SK-N-SH (cell line): ENCODE results near the gene PRAME. TPM values are rescaled to one million over a fixed set of nuclear protein-coding genes. Genes with fewer than 3 reads are reported as not detected.

Experiments
- CTCF ChIA-PET: fragments of 300-600, 350-600 bp; formaldehyde crosslinking; extraction: SDS; loops from one replicate; lab custom pipeline; 2021; lab: Yijun Ruan, JAX
- POLR2A ChIA-PET: fragments of 350-600 bp; sonication (Branson Sonifier 250); formaldehyde crosslinking; extraction: SDS; loops from one replicate; lab custom pipeline; 2020; ENCODE audit warnings: antibody characterized with exemption, inconsistent platforms; lab: Yijun Ruan, JAX
- DNase-seq: peaks from one replicate; pipeline ENCODE4 v3.0.0; 2012
- H2AFZ ChIP-seq: fragments of 200-600 bp; sonication (generic); 2 replicates; pipeline ENCODE4 v1.8.1; 2016; ENCODE audit warnings: antibody characterized with exemption, mild to moderate bottlenecking, low read depth
- H3F3A ChIP-seq: fragments of 200-600 bp; sonication (generic); replicated peaks from 2 replicates; pipeline ENCODE3; 2016; ENCODE audit warnings: antibody characterized with exemption, mild to moderate bottlenecking; ENCODE audit not compliant: insufficient read depth
- H3K27ac ChIP-seq, 2 experiments: fragments of 200-500 bp in 1 of 2; fragments of 200-600 bp in 1 of 2; sonication (Bioruptor generic) in 1 of 2; sonication (generic), shearing (Covaris generic) in 1 of 2; 2 replicates each; pipeline versions ENCODE4 v1.5.1 to v1.6.1; 2014 to 2016; ENCODE audit warnings: low read depth in 2 of 2, inconsistent platforms in 1 of 2, low read length in 1 of 2, mild to moderate bottlenecking in 1 of 2, mixed read lengths in 1 of 2
- H3K27me3 ChIP-seq: fragments of 200-600 bp; sonication (generic), shearing (Covaris generic); 2 replicates; pipeline ENCODE4 v1.6.1; 2016; ENCODE audit warnings: mixed run types; ENCODE audit not compliant: insufficient read depth
- H3K36me3 ChIP-seq, 2 experiments: fragments of 200-500 bp in 1 of 2; fragments of 200-600 bp in 1 of 2; sonication (Bioruptor generic) in 1 of 2; sonication (generic) in 1 of 2; replicated peaks in 1 of 2; 2 replicates each; pipeline versions ENCODE3 to v1.5.1; 2014 to 2016; ENCODE audit warnings: low read length in 1 of 2, mild to moderate bottlenecking in 1 of 2; ENCODE audit not compliant: insufficient read depth in 2 of 2, control insufficient read depth in 1 of 2
- H3K4me1 ChIP-seq, 2 experiments: fragments of 200-500 bp in 1 of 2; fragments of 200-600 bp in 1 of 2; sonication (Bioruptor generic) in 1 of 2; sonication (generic), shearing (Covaris generic) in 1 of 2; 2 replicates each; pipeline versions ENCODE4 v1.5.1 to v1.6.1; 2014 to 2016; ENCODE audit warnings: low read depth in 1 of 2, low read length in 1 of 2, mixed run types in 1 of 2; ENCODE audit not compliant: insufficient read depth in 2 of 2, control insufficient read depth in 1 of 2
- H3K4me2 ChIP-seq: fragments of 200-600 bp; sonication (generic), shearing (Covaris generic); 2 replicates; pipeline ENCODE4 v1.6.1; 2017; ENCODE audit warnings: mixed run types
- H3K4me3 ChIP-seq, 2 experiments: fragments of 200-500 bp in 1 of 2; fragments of 200-600 bp in 1 of 2; sonication (Bioruptor generic) in 1 of 2; sonication (generic), shearing (Covaris generic) in 1 of 2; 2 replicates each; pipeline versions ENCODE4 v1.5.1 to v1.8.1; 2014 to 2016; ENCODE audit warnings: low read depth in 2 of 2, inconsistent platforms in 1 of 2, low read length in 1 of 2, mild to moderate bottlenecking in 1 of 2, mixed read lengths in 1 of 2, moderate library complexity in 1 of 2
- H3K79me2 ChIP-seq: fragments of 200-600 bp; sonication (generic); 2 replicates; pipeline ENCODE4 v1.8.1; 2017; ENCODE audit warnings: mild to moderate bottlenecking; ENCODE audit not compliant: insufficient read depth
- H3K9ac ChIP-seq: fragments of 200-600 bp; sonication (generic); 2 replicates; pipeline ENCODE4 v1.6.1; 2017; ENCODE audit warnings: mixed run types
- H3K9me2 ChIP-seq: fragments of 200-600 bp; sonication (generic); 2 replicates; pipeline ENCODE4 v1.6.1; 2017; ENCODE audit warnings: mixed run types
- H3K9me3 ChIP-seq: fragments of 200-600 bp; sonication (generic); 2 replicates; pipeline ENCODE4 v1.6.1; 2017; ENCODE audit warnings: mixed run types, mild to moderate bottlenecking, moderate library complexity
- H4K20me1 ChIP-seq: fragments of 200-600 bp; sonication (generic); 2 replicates; pipeline ENCODE4 v1.6.1; 2017; ENCODE audit warnings: mild to moderate bottlenecking, mixed run types; ENCODE audit not compliant: insufficient read depth
- CHD2 ChIP-seq: fragments of 150-350 bp; IDR thresholded peaks from 2 replicates; pipeline ENCODE4 v1.6.1; 2018; ENCODE audit warnings: low read length; ENCODE audit not compliant: partially characterized antibody
- CTCF ChIP-seq: fragments of 200-600 bp; sonication (generic); IDR thresholded peaks from 2 replicates; pipeline ENCODE4 v1.6.1; 2017; ENCODE audit warnings: antibody characterized with exemption, mild to moderate bottlenecking, moderate library complexity
- ELF1 ChIP-seq: IDR thresholded peaks from 2 replicates; pipeline ENCODE4 v1.4.0; 2012
- EZH2phosphoT487 ChIP-seq: fragments of 200-600 bp; sonication (generic); IDR thresholded peaks from 2 replicates; pipeline ENCODE4 v1.6.1; 2017; ENCODE audit warnings: low read depth, mixed run types, mild to moderate bottlenecking, antibody characterized with exemption, moderate library complexity, borderline replicate concordance
- FOSL2 ChIP-seq: IDR thresholded peaks from 2 replicates; pipeline ENCODE4 v1.4.0; 2012; ENCODE audit warnings: low read depth, mild to moderate bottlenecking, moderate library complexity, borderline replicate concordance
- FOXJ3 ChIP-seq: sonication (generic); formaldehyde crosslinking; IDR thresholded peaks from 2 replicates; pipeline ENCODE4 v1.5.1; 2020; ENCODE audit warnings: mild to moderate bottlenecking, missing genetic modification reagents
- FOXM1 ChIP-seq: IDR thresholded peaks from 2 replicates; pipeline ENCODE4 v1.4.0; 2012; ENCODE audit warnings: low read depth, mild to moderate bottlenecking
- GABPA ChIP-seq: IDR thresholded peaks from 2 replicates; pipeline ENCODE4 v1.4.0; 2012; ENCODE audit warnings: low read depth, mild to moderate bottlenecking
- GATA2 ChIP-seq: sonication (generic); formaldehyde crosslinking; IDR thresholded peaks from 2 replicates; pipeline ENCODE4 v1.5.0; 2020; ENCODE audit warnings: mild to moderate bottlenecking, missing genetic modification reagents
- IRF3 ChIP-seq: fragments of 150-350 bp; IDR thresholded peaks from 2 replicates; pipeline ENCODE4 v1.6.1; 2016; ENCODE audit warnings: mild to moderate bottlenecking, low read depth, low read length
- MAX ChIP-seq: IDR thresholded peaks from 2 replicates; pipeline ENCODE4 v1.4.0; 2012; ENCODE audit warnings: low read depth
- MXI1 ChIP-seq: IDR thresholded peaks from 2 replicates; pipeline ENCODE4 v1.6.1; 2012; ENCODE audit warnings: mild to moderate bottlenecking, low read depth, low read length, improper control_type of control experiment
- NRF1 ChIP-seq: IDR thresholded peaks from 2 replicates; pipeline ENCODE4 v1.6.1; 2012; ENCODE audit warnings: low read depth, mild to moderate bottlenecking, low read length
- PBX3 ChIP-seq: IDR thresholded peaks from 2 replicates; pipeline ENCODE4; 2012
- RAD21 ChIP-seq: IDR thresholded peaks from 2 replicates; pipeline ENCODE4 v1.6.1; 2012; ENCODE audit warnings: mild to moderate bottlenecking, low read length
- RFX5 ChIP-seq: IDR thresholded peaks from 2 replicates; pipeline ENCODE4 v1.6.1; 2012; ENCODE audit warnings: mild to moderate bottlenecking, improper control_type of control experiment, low read length
- TAF1 ChIP-seq: IDR thresholded peaks from 2 replicates; pipeline ENCODE4 v1.6.1; 2012; ENCODE audit warnings: low read depth, mild to moderate bottlenecking, low read length, moderate library complexity, borderline replicate concordance
- TEAD4 ChIP-seq: IDR thresholded peaks from 2 replicates; pipeline ENCODE4 v1.4.0; 2012; ENCODE audit warnings: mild to moderate bottlenecking, borderline replicate concordance; ENCODE audit not compliant: insufficient read depth
- USF2 ChIP-seq: fragments of 150-350 bp; IDR thresholded peaks from 2 replicates; pipeline ENCODE4 v1.6.1; 2017; ENCODE audit warnings: antibody characterized with exemption, low read length, low read depth, borderline replicate concordance
- ZBTB33 ChIP-seq: IDR thresholded peaks from 2 replicates; pipeline ENCODE4 v1.4.0; 2012; ENCODE audit warnings: low read depth, borderline replicate concordance
- WGBS: methylation state at CpG from one replicate; pipeline ENCODE4 v1.1.6; 2017; ENCODE audit warnings: low lambda C conversion rate; 5-methylcytosine and 5-hydroxymethylcytosine counted together
- polyA plus RNA-seq, 3 experiments: library from polyadenylated mRNA; depleted of rRNA; stranded (reverse); fragments of >200 nt; gene quantifications; 2 replicates each; pipeline ENCODE4 v1.2.3, GENCODE V29; 2012

PRAME gene
- polyA plus RNA-seq, 1 of the 3 experiments (the other 2 are of a cell fraction): 193 TPM

GRCh38 chr22:22579869-22580604 is 21.0 kb upstream of the PRAME start:
- Histone ChIP-seq H3K27ac (no peak overlapping the region), H2AFZ (no peak overlapping the region), H3K9ac (no peak overlapping the region), H3K27me3 (peaks cover 3% of the 10 kb centered on the region; the same call in 1 of the 2 replicates), H3K36me3 (no peaks in the 10 kb centered on the region), H3K9me2 (no peaks in the 10 kb centered on the region), H3F3A (no peaks in the 10 kb centered on the region), H3K9me3 (no peaks in the 10 kb centered on the region), H4K20me1 (no peaks in the 10 kb centered on the region), H3K4me1 (no peaks in the 10 kb centered on the region), H3K4me3 (no peak overlapping the region), H3K79me2 (no peaks in the 10 kb centered on the region), H3K4me2 (no peak overlapping the region)
- WGBS: 61% methylated on average over 6 of the region's 7 CpGs
- TF ChIP-seq RAD21 (no peak), CHD2 (no peak), IRF3 (no peak), ZBTB33 (no peak), CTCF (no peak), PBX3 (no peak), TAF1 (no peak), EZH2phosphoT487 (no peak), GABPA (no peak), RFX5 (no peak), FOXM1 (no peak), TEAD4 (no peak), ELF1 (no peak), NRF1 (no peak), FOXJ3 (no peak), GATA2 (CRISPR knock-in tag) (no peak), MAX (no peak), FOSL2 (no peak), USF2 (no peak), MXI1 (no peak)
- no peak for DNase-seq
- POLR2A ChIA-PET: no interaction called here
- CTCF ChIA-PET: interaction anchor here (2.8 kb wide), 1 partner anchor 11 kb away, joined by 10 read pairs; no protein-coding TSS in a partner anchor
